ENCODE data around the gene ENTHD1. TPM values are rescaled to one million over a fixed set of nuclear protein-coding genes. Genes with fewer than 3 reads are reported as not detected.

Gene ENTHD1
- under 1 TPM in 2 of 4 donors, not detected in 2; 0.01 to 0.06 TPM for polyA plus RNA-seq
- long read RNA-seq, donor 1: 0 reads
- long read RNA-seq, donor 2, partial matches to known transcripts: 6 of 6 reads
- long read RNA-seq, donor 2, other reads (novel, unspliced or antisense): 0 of 6 reads
- long read RNA-seq, donor 3: 0 reads
- long read RNA-seq, donor 4: 0 reads
- long read RNA-seq, donor 5: 0 reads
- long read RNA-seq, donor 6: 0 reads
- long read RNA-seq, donor 7: 0 reads
- long read RNA-seq, donor 8: 0 reads
- long read RNA-seq, donor 9: 0 reads
- long read RNA-seq, donor 10: 0 reads

- no peak within 1 kb of the TSS for H3K4me3 ChIP-seq (ENCODE audit: low read depth in 1 of 3, low read length in 3 of 3)
- H3K36me3 ChIP-seq (ENCODE audit: control insufficient read depth in 3 of 3, insufficient read depth in 2 of 3, low read depth in 1 of 3, low read length in 3 of 3): no peaks in the 10 kb centered on the region
- H3K27ac ChIP-seq (ENCODE audit: low read depth in 1 of 3, low read length in 2 of 3): no peak within 1 kb of the TSS
- DNase-seq (no peak), FAIRE-seq (no peak)
- 84 to 88% (median 86%) methylated on average over 19 to 20 of the region's 20 CpGs for WGBS, 3 donors
- H3K27me3 ChIP-seq (ENCODE audit: control insufficient read depth in 3 of 3, insufficient read depth in 3 of 3, low read length in 3 of 3): peaks cover 0 to 3% (median 0%) of the 10 kb centered on the region in 3 donors
- H3K9me3 ChIP-seq (ENCODE audit: control insufficient read depth in 2 of 2, insufficient read depth in 1 of 2, low read depth in 1 of 2, low read length in 1 of 2): no peaks in the 10 kb centered on the region
- H3K4me1 ChIP-seq (ENCODE audit: control insufficient read depth in 3 of 3, insufficient read depth in 2 of 3, low read depth in 1 of 3, low read length in 2 of 3): no peaks in the 10 kb centered on the region
Measured at GRCh38 chr22:39893526-39893925, at the start of gene ENTHD1. TSS of gene ENTHD1 (minus strand) at chr22:39893760. CDS start at chr22:39887748, 6,012 bp downstream.

GRCh38 chr22:39943337-39943736 lies 49.8 kb upstream of the ENTHD1 start:
- H3K36me3 ChIP-seq (ENCODE audit: control insufficient read depth in 3 of 3, insufficient read depth in 2 of 3, low read depth in 1 of 3, low read length in 3 of 3): no peaks in the 10 kb centered on the region
- 81 to 87% (median 86%) methylated on average over 5 of the region's 5 CpGs for WGBS, 3 donors
- no peaks in the 10 kb centered on the region for H3K9me3 ChIP-seq (ENCODE audit: control insufficient read depth in 2 of 2, insufficient read depth in 1 of 2, low read depth in 1 of 2, low read length in 1 of 2)
- H3K4me3 ChIP-seq (ENCODE audit: low read depth in 1 of 3, low read length in 3 of 3): no peak overlapping the region
- peaks cover 0 to 14% (median 0%) of the 10 kb centered on the region in 3 donors for H3K4me1 ChIP-seq (ENCODE audit: control insufficient read depth in 3 of 3, insufficient read depth in 2 of 3, low read depth in 1 of 3, low read length in 2 of 3)
- H3K27me3 ChIP-seq (ENCODE audit: control insufficient read depth in 3 of 3, insufficient read depth in 3 of 3, low read length in 3 of 3): no peaks in the 10 kb centered on the region
- DNase-seq: no peak
- H3K27ac ChIP-seq (ENCODE audit: low read depth in 1 of 3, low read length in 2 of 3): no peak overlapping the region
- no peak for FAIRE-seq

- no peak for FAIRE-seq
- 76 to 79% (median 79%) methylated on average over 8 of the region's 8 CpGs for WGBS, 3 donors
Measured at GRCh38 chr22:39942439-39943230, 49.1 kb upstream of the ENTHD1 start.

GRCh38 chr22:39941601-39942000 lies 48.0 kb upstream of the ENTHD1 start:
- Histone ChIP-seq H3K36me3 (ENCODE audit: control insufficient read depth in 3 of 3, insufficient read depth in 2 of 3, low read depth in 1 of 3, low read length in 3 of 3) (no peaks in the 10 kb centered on the region), H3K4me1 (ENCODE audit: control insufficient read depth in 3 of 3, insufficient read depth in 2 of 3, low read depth in 1 of 3, low read length in 2 of 3) (peaks cover 0 to 2% (median 0%) of the 10 kb centered on the region in 3 donors), H3K27me3 (ENCODE audit: control insufficient read depth in 3 of 3, insufficient read depth in 3 of 3, low read length in 3 of 3) (no peaks in the 10 kb centered on the region), H3K4me3 (ENCODE audit: low read depth in 1 of 3, low read length in 3 of 3) (no peak overlapping the region), H3K9me3 (ENCODE audit: control insufficient read depth in 2 of 2, insufficient read depth in 1 of 2, low read depth in 1 of 2, low read length in 1 of 2) (no peaks in the 10 kb centered on the region), H3K27ac (ENCODE audit: low read depth in 1 of 3, low read length in 2 of 3) (no peak overlapping the region)
- DNase-seq (no peak), FAIRE-seq (no peak)
- 79 to 91% (median 87%) methylated on average over 2 of the region's 2 CpGs for WGBS, 3 donors

More at GRCh38 chr22:39942439-39943230, 49.1 kb upstream of the ENTHD1 start:
- Histone ChIP-seq H3K9me3 (ENCODE audit: control insufficient read depth in 2 of 2, insufficient read depth in 1 of 2, low read depth in 1 of 2, low read length in 1 of 2) (no peaks in the 10 kb centered on the region), H3K27ac (ENCODE audit: low read depth in 1 of 3, low read length in 2 of 3) (no peak overlapping the region), H3K36me3 (ENCODE audit: control insufficient read depth in 3 of 3, insufficient read depth in 2 of 3, low read depth in 1 of 3, low read length in 3 of 3) (no peaks in the 10 kb centered on the region), H3K4me1 (ENCODE audit: control insufficient read depth in 3 of 3, insufficient read depth in 2 of 3, low read depth in 1 of 3, low read length in 2 of 3) (peaks cover 0 to 12% (median 0%) of the 10 kb centered on the region in 3 donors), H3K4me3 (ENCODE audit: low read depth in 1 of 3, low read length in 3 of 3) (no peak overlapping the region), H3K27me3 (ENCODE audit: control insufficient read depth in 3 of 3, insufficient read depth in 3 of 3, low read length in 3 of 3) (no peaks in the 10 kb centered on the region)
- no peak for DNase-seq

- H3K9me3 ChIP-seq (ENCODE audit: control insufficient read depth in 2 of 2, insufficient read depth in 1 of 2, low read depth in 1 of 2, low read length in 1 of 2): no peaks in the 10 kb centered on the region
Measured at GRCh38 chr22:39940757-39941305, 47.3 kb upstream of the ENTHD1 start.

GRCh38 chr22:39939830-39940229 lies 46.3 kb upstream of the ENTHD1 start:
- Histone ChIP-seq H3K27ac (ENCODE audit: low read depth in 1 of 3, low read length in 2 of 3) (no peak overlapping the region), H3K9me3 (ENCODE audit: control insufficient read depth in 2 of 2, insufficient read depth in 1 of 2, low read depth in 1 of 2, low read length in 1 of 2) (no peaks in the 10 kb centered on the region), H3K27me3 (ENCODE audit: control insufficient read depth in 3 of 3, insufficient read depth in 3 of 3, low read length in 3 of 3) (no peaks in the 10 kb centered on the region), H3K4me3 (ENCODE audit: low read depth in 1 of 3, low read length in 3 of 3) (no peak overlapping the region), H3K4me1 (ENCODE audit: control insufficient read depth in 3 of 3, insufficient read depth in 2 of 3, low read depth in 1 of 3, low read length in 2 of 3) (no peaks in the 10 kb centered on the region), H3K36me3 (ENCODE audit: control insufficient read depth in 3 of 3, insufficient read depth in 2 of 3, low read depth in 1 of 3, low read length in 3 of 3) (no peaks in the 10 kb centered on the region)
- WGBS, 3 donors: 84 to 93% (median 91%) methylated on average over 3 of the region's 3 CpGs
- DNase-seq: no peak
- FAIRE-seq: no peak

More at GRCh38 chr22:39940757-39941305, 47.3 kb upstream of the ENTHD1 start:
- Histone ChIP-seq H3K27me3 (ENCODE audit: control insufficient read depth in 3 of 3, insufficient read depth in 3 of 3, low read length in 3 of 3) (no peaks in the 10 kb centered on the region), H3K27ac (ENCODE audit: low read depth in 1 of 3, low read length in 2 of 3) (no peak overlapping the region), H3K36me3 (ENCODE audit: control insufficient read depth in 3 of 3, insufficient read depth in 2 of 3, low read depth in 1 of 3, low read length in 3 of 3) (no peaks in the 10 kb centered on the region), H3K4me1 (ENCODE audit: control insufficient read depth in 3 of 3, insufficient read depth in 2 of 3, low read depth in 1 of 3, low read length in 2 of 3) (no peaks in the 10 kb centered on the region), H3K4me3 (ENCODE audit: low read depth in 1 of 3, low read length in 3 of 3) (no peak overlapping the region)
- no peak for FAIRE-seq
- 66 to 75% (median 74%) methylated on average over 9 of the region's 9 CpGs for WGBS, 3 donors
- no peak for DNase-seq

- no peaks in the 10 kb centered on the region for H3K4me1 ChIP-seq (ENCODE audit: control insufficient read depth in 3 of 3, insufficient read depth in 2 of 3, low read depth in 1 of 3, low read length in 2 of 3)
- peak overlapping the region in 1 of 3 donors; percentile 50 for H3K27ac ChIP-seq (ENCODE audit: low read depth in 1 of 3, low read length in 2 of 3)
- no peaks in the 10 kb centered on the region for H3K27me3 ChIP-seq (ENCODE audit: control insufficient read depth in 3 of 3, insufficient read depth in 3 of 3, low read length in 3 of 3)
- H3K36me3 ChIP-seq (ENCODE audit: control insufficient read depth in 3 of 3, insufficient read depth in 2 of 3, low read depth in 1 of 3, low read length in 3 of 3): no peaks in the 10 kb centered on the region
- FAIRE-seq: no peak
- no peaks in the 10 kb centered on the region for H3K9me3 ChIP-seq (ENCODE audit: control insufficient read depth in 2 of 2, insufficient read depth in 1 of 2, low read depth in 1 of 2, low read length in 1 of 2)
- no peak for DNase-seq
- WGBS, 3 donors: 77 to 84% (median 81%) methylated on average over 14 of the region's 14 CpGs
- no peak overlapping the region for H3K4me3 ChIP-seq (ENCODE audit: low read depth in 1 of 3, low read length in 3 of 3)
Measured at GRCh38 chr22:39938509-39939111, 45.0 kb upstream of the ENTHD1 start.

GRCh38 chr22:39937906-39938305 lies 44.3 kb upstream of the ENTHD1 start:
- DNase-seq (no peak), FAIRE-seq (no peak)
- H3K36me3 ChIP-seq (ENCODE audit: control insufficient read depth in 3 of 3, insufficient read depth in 2 of 3, low read depth in 1 of 3, low read length in 3 of 3): no peaks in the 10 kb centered on the region
- H3K27ac ChIP-seq (ENCODE audit: low read depth in 1 of 3, low read length in 2 of 3): no peak overlapping the region
- H3K4me3 ChIP-seq (ENCODE audit: low read depth in 1 of 3, low read length in 3 of 3): no peak overlapping the region
- no peaks in the 10 kb centered on the region for H3K4me1 ChIP-seq (ENCODE audit: control insufficient read depth in 3 of 3, insufficient read depth in 2 of 3, low read depth in 1 of 3, low read length in 2 of 3)
- no peaks in the 10 kb centered on the region for H3K27me3 ChIP-seq (ENCODE audit: control insufficient read depth in 3 of 3, insufficient read depth in 3 of 3, low read length in 3 of 3)
- H3K9me3 ChIP-seq (ENCODE audit: control insufficient read depth in 2 of 2, insufficient read depth in 1 of 2, low read depth in 1 of 2, low read length in 1 of 2): no peaks in the 10 kb centered on the region
- WGBS, 3 donors: 27 to 53% (median 41%) methylated on average over 3 of the region's 3 CpGs
